ENCODE measurements around the gene TENM3.
"Not testable (repeated sequence)": the region's sequence is repeated elsewhere in the genome, so short reads cannot be mapped to it uniquely, and the experiment has no call there.

The TENM3 gene

GRCh38 chr4:182812916-182813315 lies 569.7 kb downstream of the TENM3 start:
- no peaks in the 10 kb centered on the region for H3K4me1 ChIP-seq
- no peak for TF ChIP-seq CTCF (IDR thresholded peaks at IDR 0.05; ENCODE audit: low read depth, low read length)
- H3K9me3 ChIP-seq: no peaks in the 10 kb centered on the region
- no peak overlapping the region for H3K4me3 ChIP-seq (ENCODE audit: low read depth, low read length)
- H3K36me3 ChIP-seq: no peaks in the 10 kb centered on the region
- no peak for DNase-seq
- H3K27me3 ChIP-seq: no peaks in the 10 kb centered on the region

- not testable (repeated sequence) for H3K9me3 ChIP-seq; H3K36me3 ChIP-seq; DNase-seq; H3K27me3 ChIP-seq; H3K4me1 ChIP-seq; H3K4me3 ChIP-seq (ENCODE audit: low read depth, low read length)
Measured at GRCh38 chr4:182814065-182814464, 570.9 kb downstream of the TENM3 start.

GRCh38 chr4:182818926-182819730 lies 575.9 kb downstream of the TENM3 start:
- DNase-seq: no peak
- TF ChIP-seq CTCF (IDR thresholded peaks at IDR 0.05; ENCODE audit: low read depth, low read length): no peak
- no peaks in the 10 kb centered on the region for H3K4me1 ChIP-seq
- H3K27me3 ChIP-seq: no peaks in the 10 kb centered on the region
- no peak overlapping the region for H3K4me3 ChIP-seq (ENCODE audit: low read depth, low read length)
- no peaks in the 10 kb centered on the region for H3K36me3 ChIP-seq
- H3K9me3 ChIP-seq: no peaks in the 10 kb centered on the region

GRCh38 chr4:182819751-182820150 lies 576.5 kb downstream of the TENM3 start:
- TF ChIP-seq CTCF (IDR thresholded peaks at IDR 0.05; ENCODE audit: low read depth, low read length): no peak
- Histone ChIP-seq H3K27me3 (no peaks in the 10 kb centered on the region), H3K4me1 (no peaks in the 10 kb centered on the region), H3K9me3 (no peaks in the 10 kb centered on the region), H3K36me3 (no peaks in the 10 kb centered on the region), H3K4me3 (ENCODE audit: low read depth, low read length) (no peak overlapping the region)
- DNase-seq: no peak

- Histone ChIP-seq H3K4me3 (ENCODE audit: low read depth, low read length) (no peak overlapping the region), H3K36me3 (no peaks in the 10 kb centered on the region), H3K9me3 (no peaks in the 10 kb centered on the region), H3K27me3 (no peaks in the 10 kb centered on the region), H3K4me1 (no peaks in the 10 kb centered on the region)
- DNase-seq: no peak
- TF ChIP-seq CTCF (IDR thresholded peaks at IDR 0.05; ENCODE audit: low read depth, low read length): no peak
Measured at GRCh38 chr4:182822554-182822953, 579.4 kb downstream of the TENM3 start.

GRCh38 chr4:182823576-182823975 lies 580.4 kb downstream of the TENM3 start:
- DNase-seq: no peak
- TF ChIP-seq CTCF (IDR thresholded peaks at IDR 0.05; ENCODE audit: low read depth, low read length): no peak
- no peak overlapping the region for H3K4me3 ChIP-seq (ENCODE audit: low read depth, low read length)
- H3K27me3 ChIP-seq: no peaks in the 10 kb centered on the region
- no peaks in the 10 kb centered on the region for H3K36me3 ChIP-seq
- H3K9me3 ChIP-seq: no peaks in the 10 kb centered on the region
- H3K4me1 ChIP-seq: no peaks in the 10 kb centered on the region

All from BE2C (cell line).